H1 (cell line): ENCODE results near the gene ATG16L2. TPM values are rescaled to one million over a fixed set of nuclear protein-coding genes. Genes with fewer than 3 reads are reported as not detected.

Experiments
- CTCF ChIA-PET: fragments of 300-600 bp; sonication (Branson Sonifier 250); formaldehyde crosslinking; loops from one replicate; lab custom pipeline; 2021; ENCODE audit not compliant: partially characterized antibody; lab: Charles Lee
- POLR2A ChIA-PET: fragments of 300-600 bp; sonication (Branson Sonifier 250); formaldehyde crosslinking; loops from one replicate; lab custom pipeline; 2021; ENCODE audit warnings: inconsistent platforms; ENCODE audit not compliant: partially characterized antibody; lab: Charles Lee
- DNase-seq, 2 experiments: peaks; one replicate each; pipeline versions ENCODE4 v3.0.0 to v3.0.0-alpha.2; 2010 to 2022; ENCODE audit warnings: low spot score in 2 of 2, low read depth in 1 of 2, mixed read lengths in 1 of 2
- FAIRE-seq: peaks from 2 replicates; lab custom pipeline; 2011; peaks lifted over from hg19 to GRCh38; lab: Jason Lieb, UNC
- H2AFZ ChIP-seq: 2 replicates; pipeline ENCODE4 v1.8.1; 2012; ENCODE audit warnings: low read length, inconsistent platforms
- H2AK5ac ChIP-seq: 2 replicates; pipeline ENCODE4 v1.6.1; 2013; ENCODE audit warnings: low read depth, low read length
- H2BK120ac ChIP-seq: replicated peaks from 2 replicates; pipeline ENCODE3; 2013; ENCODE audit warnings: low read depth, low read length, inconsistent platforms
- H2BK12ac ChIP-seq: 2 replicates; pipeline ENCODE4 v1.6.1; 2013; ENCODE audit warnings: low read depth, low read length
- H2BK15ac ChIP-seq: 2 replicates; pipeline ENCODE4 v1.6.1; 2013; ENCODE audit warnings: low read length
- H2BK20ac ChIP-seq: 2 replicates; pipeline ENCODE4 v1.6.1; 2013; ENCODE audit warnings: low read length
- H2BK5ac ChIP-seq: 2 replicates; pipeline ENCODE4 v1.6.1; 2013; ENCODE audit warnings: low read depth, low read length
- H3K14ac ChIP-seq: 2 replicates; pipeline ENCODE4 v1.6.1; 2013; ENCODE audit warnings: inconsistent platforms; ENCODE audit not compliant: insufficient read length
- H3K18ac ChIP-seq: 2 replicates; pipeline ENCODE4 v1.6.1; 2013; ENCODE audit warnings: low read length; ENCODE audit errors: extremely low read depth
- H3K23ac ChIP-seq: 2 replicates; pipeline ENCODE4 v1.6.1; 2013; ENCODE audit warnings: inconsistent platforms; ENCODE audit not compliant: insufficient read length
- H3K23me2 ChIP-seq: 2 replicates; pipeline ENCODE4 v1.6.1; 2013; ENCODE audit warnings: low read depth, low read length
- H3K27ac ChIP-seq: 2 replicates; pipeline ENCODE4 v1.6.1; 2011; ENCODE audit warnings: low read depth, low read length, inconsistent platforms
- H3K27me3 ChIP-seq, 4 experiments: replicated peaks in 1 of 4; 1 replicate in 1 of 4; 2 replicates in 3 of 4; pipeline versions ENCODE4 v1.6.1 to v1.8.1; 2011 to 2013; ENCODE audit warnings: low read length in 3 of 4, mild to moderate bottlenecking in 3 of 4, inconsistent platforms in 2 of 4, mixed read lengths in 2 of 4, moderate library complexity in 1 of 4; ENCODE audit not compliant: control insufficient read depth in 3 of 4, insufficient read depth in 3 of 4; ENCODE audit errors: extremely low read depth in 1 of 4
- H3K36me3 ChIP-seq, 4 experiments: 2 replicates each; pipeline versions ENCODE4 v1.6.1 to v1.8.1; 2011 to 2013; ENCODE audit warnings: mild to moderate bottlenecking in 4 of 4, low read length in 3 of 4, moderate library complexity in 2 of 4, control low read depth in 1 of 4, inconsistent platforms in 1 of 4; ENCODE audit not compliant: insufficient read depth in 4 of 4, control insufficient read depth in 2 of 4
- H3K4ac ChIP-seq: replicated peaks from 2 replicates; pipeline ENCODE3; 2013; ENCODE audit warnings: low read length, low read depth, mixed read lengths, inconsistent platforms; ENCODE audit not compliant: insufficient read length
- H3K4me1 ChIP-seq, 4 experiments: replicated peaks in 1 of 4; 1 replicate in 1 of 4; 2 replicates in 3 of 4; pipeline versions ENCODE4 v1.6.1 to v1.8.1; 2011 to 2013; ENCODE audit warnings: low read length in 3 of 4, inconsistent platforms in 2 of 4, mixed read lengths in 1 of 4; ENCODE audit not compliant: insufficient read depth in 4 of 4, control insufficient read depth in 3 of 4
- H3K4me2 ChIP-seq, 2 experiments: 2 replicates each; pipeline versions ENCODE4 v1.6.1 to v1.8.1; 2011 to 2013; ENCODE audit warnings: low read depth in 2 of 2, low read length in 2 of 2, control low read depth in 1 of 2, inconsistent platforms in 1 of 2, mild to moderate bottlenecking in 1 of 2; ENCODE audit not compliant: insufficient read depth in 1 of 2
- H3K4me3 ChIP-seq, 4 experiments: fragments of 200-600, 300-600 bp in 1 of 4; sonication (generic), shearing (Covaris generic), sonication (Bioruptor Twin) in 1 of 4; 2 replicates each; pipeline versions ENCODE4 v1.5.1 to v1.8.1; 2011 to 2016; ENCODE audit warnings: low read length in 4 of 4, low read depth in 3 of 4, control low read depth in 2 of 4, inconsistent platforms in 2 of 4, mild to moderate bottlenecking in 2 of 4, mixed read lengths in 1 of 4, moderate library complexity in 1 of 4; ENCODE audit not compliant: insufficient read depth in 2 of 4; ENCODE audit errors: extremely low read depth in 1 of 4
- H3K56ac ChIP-seq: replicated peaks from 2 replicates; pipeline ENCODE3; 2013; ENCODE audit warnings: low read depth, mild to moderate bottlenecking, mixed read lengths, low read length, inconsistent platforms; ENCODE audit not compliant: insufficient read length
- H3K79me1 ChIP-seq: 2 replicates; pipeline ENCODE4 v1.6.1; 2013; ENCODE audit warnings: low read depth, low read length, control low read depth
- H3K79me2 ChIP-seq, 2 experiments: 2 replicates each; pipeline versions ENCODE4 v1.6.1 to v1.8.1; 2012 to 2013; ENCODE audit warnings: low read length in 2 of 2, mild to moderate bottlenecking in 2 of 2, inconsistent platforms in 1 of 2; ENCODE audit not compliant: insufficient read depth in 2 of 2, control insufficient read depth in 1 of 2
- H3K9ac ChIP-seq, 4 experiments: replicated peaks in 1 of 4; 1 replicate in 1 of 4; 2 replicates in 3 of 4; pipeline versions ENCODE4 v1.6.1 to v1.8.1; 2011 to 2013; ENCODE audit warnings: low read depth in 3 of 4, low read length in 3 of 4, control low read depth in 2 of 4, mild to moderate bottlenecking in 2 of 4, moderate library complexity in 2 of 4, inconsistent platforms in 1 of 4; ENCODE audit errors: extremely low read depth in 1 of 4
- H3K9me3 ChIP-seq, 2 experiments: 2 replicates each; pipeline versions ENCODE4 v1.6.1 to v1.8.1; 2012 to 2013; ENCODE audit warnings: mild to moderate bottlenecking in 2 of 2, moderate library complexity in 2 of 2, control low read depth in 1 of 2, inconsistent platforms in 1 of 2, low read depth in 1 of 2, low read length in 1 of 2, mixed read lengths in 1 of 2; ENCODE audit not compliant: insufficient read depth in 2 of 2
- H4K20me1 ChIP-seq, 2 experiments: replicated peaks in 1 of 2; 2 replicates each; pipeline versions ENCODE3 to v1.8.1; 2011 to 2013; ENCODE audit warnings: inconsistent platforms in 2 of 2, low read length in 2 of 2, mild to moderate bottlenecking in 1 of 2; ENCODE audit not compliant: insufficient read depth in 2 of 2, control insufficient read depth in 1 of 2
- H4K5ac ChIP-seq: 2 replicates; pipeline ENCODE4 v1.6.1; 2013; ENCODE audit warnings: low read length, low read depth, mixed read lengths, inconsistent platforms; ENCODE audit not compliant: insufficient read length
- H4K8ac ChIP-seq: 2 replicates; pipeline ENCODE4 v1.8.0; 2013; ENCODE audit warnings: mild to moderate bottlenecking, moderate library complexity, low read length, inconsistent platforms; ENCODE audit not compliant: insufficient read depth; ENCODE audit errors: extremely low read depth
- H4K91ac ChIP-seq: replicated peaks from 2 replicates; pipeline ENCODE3; 2013; ENCODE audit warnings: low read length, mixed read lengths, inconsistent platforms; ENCODE audit not compliant: insufficient read length
- CBX5 ChIP-seq: fragments of 300-800, 300-1000 bp; sonication (generic); IDR thresholded peaks from 2 replicates; pipeline ENCODE4 v1.7.1; 2016; ENCODE audit warnings: antibody characterized with exemption, low read length, low read depth
- CBX8 ChIP-seq: fragments of 300-800, 300-1000 bp; sonication (generic); IDR thresholded peaks from 2 replicates; pipeline ENCODE4 v1.7.1; 2016; ENCODE audit warnings: low read depth, low read length, borderline replicate concordance
- CHD1 ChIP-seq: IDR thresholded peaks from 2 replicates; pipeline ENCODE4 v1.6.1; 2012; ENCODE audit warnings: low read depth, low read length, improper control_type of control experiment
- CHD2 ChIP-seq: IDR thresholded peaks from 2 replicates; pipeline ENCODE4 v1.6.1; 2012; ENCODE audit warnings: low read length, improper control_type of control experiment
- EP300 ChIP-seq, 2 experiments: IDR thresholded peaks; 1 replicate in 1 of 2; 2 replicates in 1 of 2; pipeline ENCODE4 v1.6.1; 2011 to 2012; ENCODE audit warnings: low read depth in 2 of 2, low read length in 2 of 2, mild to moderate bottlenecking in 2 of 2, borderline replicate concordance in 1 of 2, inconsistent platforms in 1 of 2, moderate library complexity in 1 of 2
- EZH2 ChIP-seq: fragments of 200-600 bp; sonication (generic); IDR thresholded peaks from 2 replicates; pipeline ENCODE4 v1.7.1; 2012; ENCODE audit warnings: low read depth, mild to moderate bottlenecking, moderate library complexity, low read length, inconsistent platforms; ENCODE audit not compliant: severe bottlenecking
- GABPA ChIP-seq: IDR thresholded peaks from 2 replicates; pipeline ENCODE4 v1.6.1; 2011; ENCODE audit warnings: mild to moderate bottlenecking, low read length, moderate library complexity, borderline replicate concordance; ENCODE audit not compliant: insufficient read depth
- HDAC2 ChIP-seq, 2 experiments: fragments of 300-600 bp in 1 of 2; sonication (generic) in 1 of 2; IDR thresholded peaks; 2 replicates each; pipeline ENCODE4 v1.6.1; 2011 to 2012; ENCODE audit warnings: low read depth in 2 of 2, low read length in 2 of 2, mild to moderate bottlenecking in 2 of 2, moderate library complexity in 2 of 2, borderline replicate concordance in 1 of 2, inconsistent platforms in 1 of 2
- KDM5A ChIP-seq: fragments of 200-600 bp; IDR thresholded peaks from 2 replicates; pipeline ENCODE4 v1.7.1; 2012; ENCODE audit warnings: mild to moderate bottlenecking, low read length, inconsistent platforms, mixed read lengths
- POLR2AphosphoS5 ChIP-seq: IDR thresholded peaks from 2 replicates; pipeline ENCODE4 v1.6.1; 2011; ENCODE audit warnings: low read depth, low read length
- TAF1 ChIP-seq: IDR thresholded peaks from 2 replicates; pipeline ENCODE4 v1.6.1; 2011; ENCODE audit warnings: mild to moderate bottlenecking, low read depth, low read length
- TBP ChIP-seq: IDR thresholded peaks from 2 replicates; pipeline ENCODE4 v1.6.1; 2011; ENCODE audit warnings: low read depth, low read length, improper control_type of control experiment
- WGBS, 2 experiments: shearing (Covaris generic) in 1 of 2; methylation state at CpG; one replicate each; pipeline versions ENCODE4 v1.1.6 to v1.1.7; 2013 to 2015; ENCODE audit warnings: low lambda C conversion rate in 2 of 2, mixed read lengths in 2 of 2, inconsistent platforms in 1 of 2, low coverage in 1 of 2, missing lambda C conversion rate in 1 of 2; ENCODE audit not compliant: insufficient replicate concordance in 2 of 2, insufficient coverage in 1 of 2, insufficient read length in 1 of 2; ENCODE audit errors: extremely low coverage in 1 of 2, missing lambda C conversion rate in 1 of 2; 5-methylcytosine and 5-hydroxymethylcytosine counted together
- polyA plus RNA-seq, 7 experiments: library from polyadenylated mRNA; depleted of rRNA in 3 of 7; stranded (reverse) in 5 of 7; unstranded in 2 of 7; fragments of >200 nt in 5 of 7; fragments of 200-250 nt in 2 of 7; gene quantifications; 1 replicate in 5 of 7; 2 replicates in 1 of 7; 4 replicates in 1 of 7; pipeline versions ENCODE4 v1.2.1 to v1.2.3, GENCODE V29; 2011 to 2013; ENCODE audit warnings: missing spikeins in 2 of 7, mixed read lengths in 2 of 7
- total RNA-seq: library from RNA; stranded (reverse); fragmentation: NEBNext Ultra II Directional; extraction: Animal tissue kit (Norgen Biotek cat#: 25700); gene quantifications from 2 replicates; pipeline ENCODE4 v1.2.1, GENCODE V29; 2021
- TF ChIP-seq, protein P1 (sequence below): IDR thresholded peaks from 2 replicates; pipeline ENCODE4 v1.6.1; 2011; ENCODE audit warnings: low read length, improper control_type of control experiment

The ATG16L2 gene
- total and polyA plus RNA-seq, 2 of the 8 experiments (the other 6 are each of a cell fraction or from before 2014, with no cell fraction given): 11.0 to 18.5 TPM

DNA sequence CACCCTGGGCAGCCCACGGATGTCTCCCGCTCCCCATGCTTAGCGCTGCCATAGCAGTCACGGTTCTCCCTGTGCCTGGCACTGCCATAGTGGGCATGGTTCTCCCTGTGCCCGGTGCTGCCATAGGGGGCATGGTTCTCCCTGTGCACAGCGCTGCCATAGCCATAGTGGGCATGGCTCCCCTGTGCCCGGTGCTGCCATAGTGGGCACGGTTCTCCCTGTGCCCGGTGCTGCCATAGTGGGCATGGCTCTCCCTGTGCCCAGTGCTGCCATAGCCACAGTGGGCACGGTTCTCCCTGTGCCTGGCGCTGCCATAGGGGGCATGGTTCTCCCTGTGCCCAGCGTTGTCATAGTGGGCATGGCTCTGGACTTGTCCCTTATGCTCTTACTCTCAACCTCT is 42.2 kb upstream of the ATG16L2 start:
- H3K23me2 ChIP-seq: no peaks in the 10 kb centered on the region
- no peak for DNase-seq
- H3K18ac ChIP-seq: no peak overlapping the region
- H3K36me3 ChIP-seq: no peaks in the 10 kb centered on the region
- no peaks in the 10 kb centered on the region for H3K27me3 ChIP-seq
- H3K79me2 ChIP-seq: no peaks in the 10 kb centered on the region
- no peak for FAIRE-seq
- no peak overlapping the region for H4K91ac ChIP-seq
- H2BK12ac ChIP-seq: peak overlapping the region; percentile 68; the same call in 1 of the 2 replicates
- no peak overlapping the region for H3K4me2 ChIP-seq
- H3K4ac ChIP-seq: no peak overlapping the region
- no peak overlapping the region for H3K9ac ChIP-seq
- CTCF ChIA-PET: interaction anchor here (1.1 to 4.4 kb wide), 4 partner anchors 7 to 15 kb away, joined by 3 to 16 read pairs (median 5); no protein-coding TSS in a partner anchor
- peaks cover 3% of the 10 kb centered on the region for H3K79me1 ChIP-seq
- H3K27ac ChIP-seq: no peak overlapping the region
- H2BK120ac ChIP-seq: no peak overlapping the region
- H2BK5ac ChIP-seq: no peak overlapping the region
- no peak overlapping the region for H4K5ac ChIP-seq
- no peaks in the 10 kb centered on the region for H4K20me1 ChIP-seq
- H2BK15ac ChIP-seq: no peak overlapping the region
- no peak overlapping the region for H4K8ac ChIP-seq
- no peak overlapping the region for H3K4me3 ChIP-seq
- H3K14ac ChIP-seq: no peak overlapping the region
- no peak overlapping the region for H3K56ac ChIP-seq
- peaks cover 0 to 16% (median 8%) of the 10 kb centered on the region in 4 experiments; a peak in 5 of 7 replicates for H3K4me1 ChIP-seq
- POLR2A ChIA-PET: interaction anchor here (1.0 to 1.8 kb wide), 4 partner anchors 11 to 50 kb away, joined by 3 to 5 read pairs (median 3); partner anchors contain the start of genes ARAP1 and STARD10
- H3K9me3 ChIP-seq: no peaks in the 10 kb centered on the region
- H2AFZ ChIP-seq: no peak overlapping the region
- WGBS, 2 experiments: 88% methylated on average over 12 of the region's 12 CpGs; no CpG with 5 or more reads in 1 of the 2 experiments
- H2AK5ac ChIP-seq: no peak overlapping the region
- H2BK20ac ChIP-seq: no peak overlapping the region
- H3K23ac ChIP-seq: no peak overlapping the region
- TF ChIP-seq CBX8: no peak
- TF ChIP-seq EP300 (IDR thresholded peaks at IDR 0.05; ENCODE audit: borderline replicate concordance in 1 of 2, low read depth in 2 of 2, low read length in 2 of 2): no peak
- TF ChIP-seq, protein P1, sequence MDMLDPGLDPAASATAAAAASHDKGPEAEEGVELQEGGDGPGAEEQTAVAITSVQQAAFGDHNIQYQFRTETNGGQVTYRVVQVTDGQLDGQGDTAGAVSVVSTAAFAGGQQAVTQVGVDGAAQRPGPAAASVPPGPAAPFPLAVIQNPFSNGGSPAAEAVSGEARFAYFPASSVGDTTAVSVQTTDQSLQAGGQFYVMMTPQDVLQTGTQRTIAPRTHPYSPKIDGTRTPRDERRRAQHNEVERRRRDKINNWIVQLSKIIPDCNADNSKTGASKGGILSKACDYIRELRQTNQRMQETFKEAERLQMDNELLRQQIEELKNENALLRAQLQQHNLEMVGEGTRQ: no peak
- TF ChIP-seq TBP: no peak
- no peak for TF ChIP-seq GABPA
- TF ChIP-seq CHD2: no peak
- TF ChIP-seq TAF1: no peak
- no peak for TF ChIP-seq POLR2AphosphoS5
- TF ChIP-seq HDAC2 (IDR thresholded peaks at IDR 0.05; ENCODE audit: borderline replicate concordance in 1 of 2, low read depth in 2 of 2, low read length in 2 of 2): no peak
- no peak for TF ChIP-seq KDM5A
- no peak for TF ChIP-seq CHD1
- TF ChIP-seq CBX5: no peak
- TF ChIP-seq EZH2: no peak
